GM12873 (cell line): ENCODE results near the gene D2HGDH.

Source experiments
- CTCF ChIP-seq: IDR thresholded peaks from 2 replicates; pipeline ENCODE4 v1.5.1; 2012; ENCODE audit warnings: low read depth, mild to moderate bottlenecking, moderate library complexity, low read length, control low read depth; ENCODE audit not compliant: insufficient read depth; ENCODE audit errors: missing control alignments

D2HGDH gene

GRCh38 chr2:241752253-241752652 lies 17.8 kb downstream of the D2HGDH start:
- TF ChIP-seq CTCF = no peak

- TF ChIP-seq CTCF = no peak
Observed at GRCh38 chr2:241752689-241753276, 18.4 kb downstream of the D2HGDH start.

- TF ChIP-seq CTCF = no peak
Observed at GRCh38 chr2:241753493-241753892, 19.1 kb downstream of the D2HGDH start.

- no peak for TF ChIP-seq CTCF
Observed at GRCh38 chr2:241754042-241754441, 19.6 kb downstream of the D2HGDH start.

- no peak for TF ChIP-seq CTCF
Observed at GRCh38 chr2:241755166-241755565, 20.7 kb downstream of the D2HGDH start.

GRCh38 chr2:241755777-241756176 lies 21.3 kb downstream of the D2HGDH start:
- TF ChIP-seq CTCF = no peak

GRCh38 chr2:241759067-241759807 lies 24.8 kb downstream of the D2HGDH start:
- TF ChIP-seq CTCF = no peak
